ENCODE measurements around the gene ELOVL5.

Gene ELOVL5

DNA sequence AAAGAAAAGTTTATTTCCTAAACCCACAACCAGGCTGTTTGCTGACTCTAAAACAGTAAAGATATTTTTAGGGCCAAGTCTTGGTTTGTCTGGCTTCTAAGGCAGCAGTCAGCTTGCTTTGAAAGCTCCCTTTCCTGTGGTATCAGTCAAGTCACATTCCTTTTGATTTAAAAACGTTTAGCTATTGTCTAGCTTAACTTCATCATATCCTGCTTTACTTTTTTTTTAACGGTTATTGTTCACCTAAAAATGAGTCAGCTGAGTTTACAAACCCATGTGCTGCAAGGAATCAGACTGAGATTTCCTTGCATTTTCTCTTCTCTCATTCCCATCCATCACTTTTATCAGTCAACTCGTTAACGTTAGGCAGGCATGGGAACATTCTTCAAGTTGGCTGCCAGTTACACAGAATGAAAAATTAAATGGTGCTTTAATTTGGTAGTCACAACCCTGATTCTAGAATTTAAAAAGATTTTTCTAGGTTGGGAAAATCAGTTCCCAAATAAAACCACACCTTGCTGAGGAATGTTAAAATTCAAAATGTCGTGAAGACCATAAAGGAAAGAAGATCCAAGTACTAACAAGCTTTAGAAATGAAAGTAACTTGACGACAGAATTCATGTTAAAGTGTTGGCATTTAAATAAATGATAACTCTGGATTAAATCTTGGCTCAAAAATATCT is 45.9 kb downstream of the ELOVL5 start:
- no peak for DNase-seq

DNA sequence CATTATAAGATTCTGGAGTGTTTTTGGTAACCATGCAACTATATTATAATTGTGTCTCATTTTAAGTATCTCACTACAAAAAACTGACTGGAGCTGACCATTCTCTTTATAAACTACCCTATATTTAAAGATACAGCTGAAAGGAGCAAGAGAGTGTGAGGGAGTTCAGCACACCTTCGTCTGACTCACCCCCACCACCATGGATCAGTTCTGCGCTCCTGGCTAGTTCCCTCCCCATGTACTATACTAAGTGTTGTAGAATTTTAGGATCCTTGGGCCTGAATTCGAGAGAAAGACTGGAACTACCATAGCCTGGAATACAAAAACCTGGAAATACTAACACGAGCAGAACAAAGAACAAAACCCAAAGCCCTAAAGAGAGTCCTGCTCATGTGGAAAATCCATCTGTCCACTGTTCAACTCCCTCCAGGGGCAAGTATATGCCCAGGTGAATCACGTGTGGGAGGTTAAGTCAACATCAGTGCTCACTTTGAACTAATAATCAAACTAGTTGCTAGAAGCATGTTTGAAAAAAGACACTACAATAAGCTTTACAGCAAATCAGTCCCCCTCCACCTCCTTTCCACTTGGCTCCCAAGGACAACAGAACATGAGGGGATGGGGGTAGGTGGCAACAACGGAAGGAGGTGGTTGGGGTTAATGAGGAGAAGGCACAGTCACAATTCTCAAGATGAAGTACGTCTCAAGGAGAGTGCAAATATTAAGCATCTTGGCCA is 46.8 kb downstream of the ELOVL5 start:
- no peak for DNase-seq

DNA sequence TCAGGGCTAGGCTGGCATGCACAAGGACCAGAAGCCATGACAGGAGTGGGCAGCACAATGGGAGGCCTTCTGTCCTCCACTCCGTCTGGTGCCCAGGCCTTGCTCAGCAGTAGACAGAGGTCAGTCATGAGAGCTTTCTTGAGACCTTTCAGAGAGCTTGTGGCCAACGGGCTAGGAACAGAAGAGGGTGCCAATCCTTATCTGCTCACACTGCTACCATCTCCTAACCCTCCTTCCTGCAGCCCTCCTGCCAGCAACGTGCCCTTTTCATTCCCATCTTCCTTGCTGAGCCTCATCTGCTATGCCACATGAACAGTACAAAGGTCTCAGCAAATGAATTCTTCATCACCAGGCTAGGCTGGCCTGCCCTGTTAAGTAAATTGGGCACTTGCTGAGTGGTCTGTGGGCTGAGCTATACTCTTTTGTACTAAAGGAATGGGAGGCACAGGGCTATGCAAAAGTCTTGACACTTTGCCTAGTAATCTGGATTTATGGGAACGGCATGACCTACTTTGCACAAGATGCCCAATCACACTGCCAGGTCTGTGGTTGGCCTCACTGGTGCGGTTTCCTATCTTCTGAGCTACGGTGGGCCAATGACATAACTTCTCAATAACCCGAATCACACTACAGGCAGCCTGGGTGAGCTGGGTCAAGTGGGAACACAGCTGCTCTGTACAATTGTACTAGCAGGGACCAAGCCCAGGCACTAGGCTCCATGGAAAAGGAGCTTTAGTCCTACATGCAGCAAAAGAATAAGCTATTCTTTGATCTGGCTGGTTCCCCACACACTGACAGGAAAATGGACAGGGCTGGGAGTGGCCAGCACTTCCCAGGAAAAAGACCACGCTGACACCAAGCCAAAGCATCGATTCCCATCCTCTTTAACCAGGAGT is 47.8 kb downstream of the ELOVL5 start:
- DNase-seq = no peak

DNA sequence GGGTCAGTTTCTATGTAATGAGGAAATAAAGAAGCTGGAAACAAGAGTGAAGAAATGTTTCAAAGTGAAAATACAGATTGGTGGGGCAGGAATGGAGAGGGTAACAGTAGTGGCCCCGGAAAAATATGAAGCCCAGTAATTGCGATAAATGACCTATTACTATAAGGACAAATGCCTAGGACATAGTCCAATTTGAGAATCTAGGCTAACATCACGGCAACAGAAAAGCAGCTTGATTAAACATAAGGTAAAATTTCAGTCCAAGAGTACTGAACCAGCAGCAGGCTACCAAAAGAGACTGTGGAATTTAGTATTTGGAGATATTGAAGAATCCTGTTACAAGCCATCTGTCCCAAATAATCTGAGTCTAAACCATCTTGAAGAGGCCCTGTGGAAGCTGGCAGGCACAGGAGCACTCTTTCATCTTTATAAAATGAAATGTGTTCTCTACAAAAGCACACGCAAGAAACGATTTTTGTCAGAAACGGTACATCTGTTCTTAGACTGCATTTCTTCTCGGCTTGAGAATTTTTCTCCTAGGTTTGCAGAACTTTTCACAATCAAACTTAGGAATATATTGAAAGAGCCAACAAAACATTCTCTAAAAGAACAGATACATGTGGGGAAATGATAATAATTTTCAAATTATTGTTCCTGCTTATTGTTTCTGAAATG is 49.3 kb downstream of the ELOVL5 start:
- DNase-seq = peak; percentile 70

DNA sequence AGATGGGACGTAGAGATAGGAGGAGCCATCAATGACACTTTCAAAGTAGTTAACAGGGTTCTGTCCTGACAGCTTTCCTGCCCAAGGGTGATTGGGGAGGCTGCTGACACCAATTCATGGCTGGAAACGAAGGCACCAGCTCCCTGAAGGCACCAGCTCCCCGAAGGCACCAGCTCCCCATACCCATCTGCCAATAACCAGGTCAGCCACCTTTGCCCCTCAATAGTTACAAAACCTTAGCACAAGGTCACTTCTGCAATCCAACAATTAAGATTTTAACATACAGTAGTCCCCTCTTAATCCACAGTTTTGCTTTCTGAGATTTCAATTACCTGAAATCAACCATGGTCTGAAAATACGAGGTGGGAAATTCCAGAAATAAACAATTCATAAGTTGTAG is 51.7 kb downstream of the ELOVL5 start:
- DNase-seq = no peak

DNA sequence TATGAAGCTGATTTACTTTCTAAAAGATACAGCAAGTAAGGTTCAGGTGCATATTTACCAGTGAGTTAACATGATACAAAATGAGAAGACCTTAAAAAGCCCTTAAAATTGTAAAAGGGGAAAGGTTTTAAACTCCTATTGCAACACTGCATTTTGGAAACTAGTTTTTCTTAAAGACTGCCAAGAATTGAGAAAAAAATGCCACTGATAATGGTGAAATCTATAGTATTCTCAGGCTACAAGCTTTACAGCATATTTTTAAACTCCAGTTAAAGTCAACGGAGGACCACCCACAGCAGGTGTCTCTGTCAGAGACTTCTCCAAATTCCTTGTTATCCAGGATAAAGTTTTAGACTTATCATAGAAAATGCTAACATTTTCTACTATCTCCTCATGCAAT is 53.6 kb downstream of the ELOVL5 start:
- no peak for DNase-seq

DNA sequence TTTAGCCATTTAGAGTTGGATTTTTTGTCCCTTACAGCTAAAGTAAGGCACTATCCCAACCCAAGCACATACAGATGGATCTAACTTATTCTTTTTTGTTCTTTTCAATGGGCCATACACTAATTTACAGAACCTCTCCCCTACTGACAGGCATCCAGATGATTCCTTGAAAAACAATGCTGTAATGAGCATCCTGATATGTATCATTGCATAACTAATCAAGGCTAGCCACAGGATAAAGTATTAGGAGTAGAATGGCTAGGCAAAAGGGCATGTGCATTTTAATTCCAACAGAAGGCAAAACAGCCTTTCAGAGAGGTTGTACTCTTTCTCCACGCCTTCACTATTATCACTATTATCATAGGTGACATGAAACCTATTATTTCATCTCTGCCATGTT is 54.1 kb downstream of the ELOVL5 start:
- no peak for DNase-seq

DNA sequence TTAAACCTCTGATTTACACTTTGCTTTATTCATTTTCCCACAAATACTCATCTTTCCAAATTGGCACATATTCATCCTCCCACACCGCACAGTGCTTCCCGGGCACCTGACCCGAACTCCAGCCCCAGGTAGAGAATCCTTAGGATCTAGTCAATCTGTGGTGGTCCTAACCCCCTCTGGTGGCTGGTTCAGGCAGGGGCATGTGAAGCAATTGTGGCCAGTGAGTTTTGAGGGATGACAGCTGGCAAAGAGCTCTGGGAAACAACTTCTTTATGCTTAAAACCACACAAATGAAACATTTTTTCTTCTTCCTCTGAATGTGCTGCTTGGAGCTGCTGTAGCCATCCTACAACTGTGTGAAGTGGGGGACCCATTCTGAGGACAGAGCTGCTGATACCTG is 54.7 kb downstream of the ELOVL5 start:
- no peak for DNase-seq

DNA sequence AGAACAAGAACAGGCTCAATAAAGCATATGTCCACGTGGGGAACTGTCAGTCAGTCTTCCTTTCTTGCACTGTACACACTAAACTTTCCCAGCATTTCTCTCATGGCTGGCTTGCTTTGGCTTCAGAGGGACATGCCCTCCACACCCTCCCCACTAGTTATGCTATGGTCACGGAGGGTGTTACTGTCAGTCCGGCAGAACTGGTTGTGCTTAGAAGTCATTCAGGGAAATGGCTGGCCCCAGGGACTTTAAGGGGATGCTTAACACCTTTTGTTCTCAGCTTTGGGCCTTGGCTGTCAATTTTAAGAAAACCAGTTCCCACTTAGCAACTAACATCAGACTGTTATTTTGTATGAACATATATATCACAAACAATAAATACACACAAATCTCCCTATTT is 55.1 kb downstream of the ELOVL5 start:
- DNase-seq = no peak

DNA sequence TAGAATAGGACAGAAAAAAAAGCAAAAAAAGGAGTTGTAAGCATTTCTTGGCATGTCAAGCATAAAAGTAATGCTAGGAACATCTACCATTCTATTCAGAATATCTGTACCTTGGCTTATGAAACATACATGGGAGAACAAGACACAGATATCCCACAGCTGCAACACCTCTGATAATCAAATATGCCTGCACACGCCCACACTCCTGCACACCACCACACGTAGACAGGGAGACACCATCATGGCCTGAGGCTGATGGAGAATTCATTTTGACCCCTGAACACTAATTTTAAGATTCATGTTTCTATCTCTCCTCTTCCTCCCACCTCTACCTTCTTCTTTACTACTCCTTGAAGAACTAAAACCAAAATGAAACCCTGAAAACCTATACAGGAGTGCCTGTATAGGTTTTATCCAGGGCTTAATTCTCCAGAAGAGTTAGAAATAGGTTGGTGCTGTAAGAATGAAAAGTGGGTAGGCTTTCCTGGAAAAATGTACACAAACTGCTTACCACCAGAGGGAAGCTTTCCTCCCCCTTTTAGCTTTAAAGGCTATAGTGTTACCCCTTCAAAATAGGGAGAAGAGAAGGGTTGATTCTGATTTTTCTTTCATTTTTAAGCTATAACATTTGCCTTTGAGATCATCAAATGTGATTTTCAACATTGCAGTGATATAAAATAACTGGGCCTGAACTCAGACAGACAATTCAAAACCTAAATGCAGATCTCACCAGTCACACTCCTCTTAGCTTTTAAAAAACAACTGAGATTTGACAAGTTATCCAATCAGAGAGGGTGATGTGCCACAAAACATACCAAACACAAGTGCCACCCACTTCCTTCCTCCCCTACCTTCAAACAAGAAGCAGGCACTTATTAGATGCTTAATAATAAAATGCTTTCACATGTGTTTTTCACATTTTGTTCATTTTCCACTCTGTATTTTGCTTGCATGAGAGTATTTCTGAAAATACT is 57.9 kb downstream of the ELOVL5 start:
- DNase-seq = no peak

DNA sequence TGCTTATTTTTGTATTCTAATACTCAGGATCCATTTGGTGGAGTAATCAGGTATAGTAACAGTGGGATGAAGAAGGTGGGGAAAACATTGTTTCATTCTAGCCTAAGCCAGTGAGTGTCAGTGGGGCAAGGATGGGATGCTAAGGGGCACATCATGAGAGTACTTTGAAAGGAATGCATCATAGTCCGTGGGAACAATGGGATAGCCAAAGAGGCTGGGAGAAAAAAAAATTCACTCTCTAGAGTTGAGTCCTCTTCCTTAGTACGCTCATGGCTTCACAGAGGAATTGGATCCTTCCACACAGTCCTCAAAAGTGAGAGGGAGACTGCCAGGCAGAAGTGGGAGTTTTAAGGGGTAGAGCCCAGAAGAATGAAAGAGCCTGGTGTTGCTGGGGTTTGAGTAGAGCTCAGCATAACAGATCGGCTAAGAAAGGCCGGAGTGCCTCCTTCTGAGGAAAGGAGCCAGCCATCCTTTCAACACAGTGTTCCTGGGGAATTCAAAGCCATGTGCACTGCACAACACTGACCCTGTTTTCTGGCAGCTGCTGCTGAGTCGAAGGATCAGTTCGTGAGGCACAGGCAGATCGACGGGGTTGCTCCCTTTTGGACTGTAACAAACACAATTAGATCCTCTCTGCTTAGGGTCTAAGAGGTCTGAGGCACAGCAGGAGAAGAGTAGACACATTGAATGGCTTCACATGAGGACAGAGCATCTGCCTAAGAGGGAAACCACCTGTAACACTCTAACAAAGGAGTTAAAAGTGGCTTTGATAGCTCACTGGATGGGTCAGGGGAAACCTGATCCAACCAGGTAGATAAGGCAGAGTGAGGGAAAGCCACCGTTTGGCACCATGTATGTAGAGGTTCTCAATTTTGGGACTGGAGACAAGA is 61.2 kb downstream of the ELOVL5 start:
- DNase-seq = no peak

DNA sequence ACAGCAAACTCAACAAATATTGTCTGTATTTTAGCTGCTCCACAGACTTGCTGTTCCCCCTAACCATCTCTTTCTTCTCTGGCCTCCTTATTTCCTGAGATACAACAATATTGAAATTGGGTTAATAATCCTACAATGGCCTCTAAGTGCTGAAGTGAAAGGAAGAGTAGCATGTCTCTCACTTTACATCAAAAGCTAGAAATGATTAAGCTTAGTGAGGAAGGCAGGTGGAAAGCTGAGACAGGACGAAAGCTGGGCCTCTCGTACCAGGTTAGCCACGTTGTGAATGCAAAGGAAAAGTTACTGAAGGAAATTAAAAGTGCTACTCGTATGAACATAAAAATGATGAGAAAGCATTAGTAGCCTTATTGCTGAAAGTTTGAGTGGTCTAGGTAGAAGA is 63.8 kb downstream of the ELOVL5 start:
- DNase-seq = no peak

DNA sequence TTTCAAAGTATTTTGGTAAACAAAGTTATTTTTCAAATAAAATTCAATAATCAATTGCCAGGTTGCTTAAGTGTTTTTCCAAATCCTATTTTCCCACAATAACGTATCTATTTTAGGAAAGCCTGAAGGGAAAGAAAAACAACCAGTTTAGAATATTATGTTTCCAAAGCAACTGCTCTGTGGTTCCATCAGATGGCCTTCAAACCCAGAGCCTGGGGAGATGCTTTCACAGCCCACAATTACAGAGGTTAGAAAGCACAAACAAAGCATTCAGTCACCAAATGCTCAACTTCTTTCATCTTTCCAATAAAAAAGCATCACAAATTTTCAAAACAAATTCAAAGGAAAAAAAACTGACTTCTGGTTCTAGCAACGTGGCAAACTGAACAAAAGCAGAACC is 66.0 kb downstream of the ELOVL5 start:
- no peak for DNase-seq

DNA sequence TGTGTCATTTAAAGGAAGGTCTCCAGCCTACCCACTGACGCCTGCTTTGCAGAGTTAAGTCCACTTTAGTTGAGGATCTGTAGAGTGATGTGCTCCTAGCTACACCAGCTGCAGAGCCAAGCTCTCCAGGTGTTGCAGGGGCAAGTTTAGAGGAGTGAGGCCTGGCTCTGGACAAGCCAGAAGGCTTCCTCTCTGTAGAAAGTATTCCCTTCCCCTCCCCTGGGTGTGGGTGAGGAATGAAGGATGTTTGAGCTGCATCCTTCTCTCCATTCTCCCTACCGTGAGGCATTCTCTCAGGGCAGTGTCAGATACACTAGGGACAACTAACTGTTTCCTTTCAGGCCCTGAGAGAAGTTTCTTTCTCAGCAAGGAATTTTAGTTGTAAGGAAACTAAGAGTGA is 66.5 kb downstream of the ELOVL5 start:
- no peak for DNase-seq

DNA sequence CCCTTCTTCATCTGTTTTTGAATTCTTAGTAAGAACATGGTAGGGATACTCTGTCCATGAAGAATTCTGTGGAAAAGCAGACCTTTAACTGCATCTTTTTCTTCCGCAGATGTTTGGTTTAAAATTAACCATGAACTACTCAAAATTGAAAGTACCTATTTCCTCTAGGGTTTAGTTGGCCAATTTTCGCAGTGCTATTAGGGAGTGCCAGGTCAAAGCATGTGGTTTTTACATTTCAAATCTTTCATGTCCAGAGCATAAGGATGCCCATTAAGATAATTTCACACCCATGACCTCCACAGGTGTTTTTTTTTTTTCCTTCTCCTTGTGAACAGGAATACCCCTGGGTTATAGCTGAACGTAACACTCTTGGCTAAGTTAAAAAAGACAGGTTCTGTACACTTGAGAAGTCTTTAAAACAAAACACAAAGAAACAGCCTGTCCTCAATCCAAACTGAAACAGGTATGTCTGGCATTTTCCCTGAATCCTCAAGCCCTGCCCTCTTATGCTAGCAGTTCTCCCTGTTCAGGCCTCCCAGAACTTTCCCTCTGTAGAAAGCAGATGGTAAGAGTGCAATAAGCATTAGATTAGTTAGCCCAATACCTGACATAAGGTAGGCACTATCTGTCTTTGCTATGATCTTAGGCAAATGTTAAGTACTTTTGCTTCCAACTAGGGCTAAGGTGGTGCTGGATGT is 67.1 kb downstream of the ELOVL5 start:
- no peak for DNase-seq

DNA sequence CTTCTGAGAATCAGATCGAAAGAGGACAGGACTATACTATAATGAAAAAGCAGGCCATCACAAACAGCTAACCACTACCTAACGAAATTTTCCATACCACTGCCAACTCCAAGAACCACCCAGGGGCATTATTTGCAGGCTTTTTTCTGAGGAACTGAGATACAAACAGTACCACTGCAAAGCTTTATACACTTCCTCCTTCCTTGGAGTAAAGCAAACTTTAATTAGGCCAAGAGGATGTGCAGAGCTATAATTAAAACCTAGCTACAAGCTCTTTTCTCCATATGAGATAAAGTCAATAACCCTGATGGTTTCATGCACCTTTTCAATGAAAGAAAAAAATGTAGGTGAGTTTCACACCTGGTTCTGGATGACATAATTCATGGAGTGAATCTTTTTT is 68.5 kb downstream of the ELOVL5 start:
- DNase-seq = no peak

DNA sequence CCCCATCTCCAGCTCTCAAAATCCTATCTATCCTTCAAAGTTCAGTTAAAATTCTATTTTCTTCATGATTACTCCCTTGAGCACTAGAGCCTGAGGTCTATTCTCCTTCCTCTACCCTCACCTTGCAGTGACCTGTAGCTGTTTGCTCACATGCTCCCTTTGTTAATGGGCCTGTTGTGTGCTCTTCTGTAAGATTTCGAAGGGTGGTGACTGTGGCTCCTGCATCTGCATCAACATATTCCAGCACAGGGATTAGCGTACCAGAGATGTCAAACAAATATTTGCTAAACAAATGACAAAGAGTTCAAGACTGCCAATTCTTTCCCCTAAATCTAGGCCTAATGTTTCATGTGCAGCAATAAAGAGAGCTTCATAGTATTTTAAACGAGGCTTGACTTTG is 69.5 kb downstream of the ELOVL5 start:
- no peak for DNase-seq

DNA sequence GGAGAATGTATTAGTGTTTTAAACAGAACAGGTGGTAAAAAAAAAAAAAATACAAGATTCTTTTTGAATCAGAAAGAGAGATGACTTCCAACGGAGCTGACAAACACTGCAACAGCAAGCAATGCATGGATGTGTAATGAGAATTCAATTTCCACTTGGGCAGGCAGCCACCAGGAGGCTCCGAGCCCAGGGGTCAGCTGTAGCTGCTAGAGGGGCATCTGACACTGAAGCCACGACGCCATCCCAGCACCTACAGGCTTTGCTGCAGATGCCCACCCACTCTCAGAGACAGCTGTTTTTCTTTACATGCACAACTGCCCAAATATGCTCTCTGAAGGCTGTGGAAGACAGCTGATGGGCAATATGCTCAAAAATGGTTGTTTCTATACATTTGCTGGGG is 75.4 kb downstream of the ELOVL5 start:
- no peak for DNase-seq

DNA sequence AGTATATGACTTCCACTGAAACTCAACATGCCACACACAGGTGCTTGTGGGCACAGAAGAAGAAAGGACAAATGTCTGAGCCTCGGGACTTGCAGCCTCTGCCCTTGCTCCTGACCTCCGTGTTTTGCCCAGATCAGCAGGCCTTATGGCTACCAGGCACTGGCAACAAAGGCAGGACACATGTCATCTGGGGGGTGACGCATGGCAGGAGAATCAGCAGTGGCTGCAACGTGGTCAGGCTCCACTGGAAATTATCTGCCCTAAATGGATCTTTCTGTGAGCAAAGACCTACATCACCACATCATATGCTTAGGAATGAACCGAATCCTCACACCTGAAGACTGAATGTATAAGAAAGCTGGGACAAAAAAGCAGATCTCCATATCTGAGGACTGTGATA is 78.9 kb downstream of the ELOVL5 start:
- no peak for DNase-seq

All from NCI-H446 treated with DMSO at 0.1 percent for 48 hours (cell line).